Body of pancreas (tissue), 4 donors: Measurements from ENCODE around the gene THOP1.

Source experiments
- CTCF ChIP-seq, 7 experiments: fragments of 450-650 bp in 4 of 7; fragments of 200-600 bp in 3 of 7; sonication (generic) in 3 of 7; IDR thresholded peaks; one replicate each; pipeline ENCODE4 v1.5.1; 2016 to 2019; ENCODE audit warnings: antibody characterized with exemption in 7 of 7
- POLR2A ChIP-seq, 3 donors: fragments of 450-650 bp; IDR thresholded peaks; one replicate each; pipeline ENCODE4 v1.6.1; 2016; ENCODE audit warnings: antibody characterized with exemption in 3 of 3, mild to moderate bottlenecking in 2 of 3

DNA sequence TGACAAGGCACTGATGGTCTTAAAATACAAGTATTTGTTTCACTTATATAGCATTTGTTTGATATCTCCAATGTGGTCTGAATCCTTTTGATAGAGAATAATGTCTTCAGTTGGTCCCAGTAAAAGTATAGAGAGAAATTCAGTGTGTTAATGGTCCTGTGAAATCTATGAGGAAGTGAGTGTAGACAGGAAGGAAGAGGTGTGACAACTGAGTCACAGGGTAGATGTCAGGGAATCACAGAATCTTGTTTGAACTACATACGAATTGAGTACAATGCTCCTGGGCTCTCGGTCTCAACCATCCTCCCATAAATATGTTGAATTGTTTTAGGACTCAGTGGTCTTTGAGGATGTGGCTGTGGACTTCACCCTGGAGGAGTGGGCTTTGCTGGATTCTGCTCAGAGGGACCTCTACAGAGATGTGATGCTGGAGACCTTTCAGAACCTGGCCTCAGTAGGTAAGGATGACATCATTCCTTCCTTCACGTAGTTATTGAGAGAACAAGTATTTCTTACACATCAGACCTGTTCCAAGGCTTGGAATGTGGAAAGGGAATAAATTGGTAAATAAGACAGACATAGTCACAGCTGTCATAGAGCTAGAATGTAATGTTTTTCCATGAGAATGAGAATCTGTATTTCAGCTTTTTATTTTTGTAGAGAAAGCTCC lies 65.1 kb downstream of the THOP1 start:
- no peak for TF ChIP-seq CTCF (IDR thresholded peaks at IDR 0.05)
- TF ChIP-seq POLR2A (IDR thresholded peaks at IDR 0.05) = no peak
